ENCODE data around the gene KLF1. TPM values are rescaled to one million over a fixed set of nuclear protein-coding genes. Genes with fewer than 3 reads are reported as not detected.

KLF1 gene
- total and polyA plus RNA-seq, 2 of the 8 experiments (the other 6 are each of a cell fraction or from before 2014, with no cell fraction given): 0.84 to 0.91 TPM

DNA sequence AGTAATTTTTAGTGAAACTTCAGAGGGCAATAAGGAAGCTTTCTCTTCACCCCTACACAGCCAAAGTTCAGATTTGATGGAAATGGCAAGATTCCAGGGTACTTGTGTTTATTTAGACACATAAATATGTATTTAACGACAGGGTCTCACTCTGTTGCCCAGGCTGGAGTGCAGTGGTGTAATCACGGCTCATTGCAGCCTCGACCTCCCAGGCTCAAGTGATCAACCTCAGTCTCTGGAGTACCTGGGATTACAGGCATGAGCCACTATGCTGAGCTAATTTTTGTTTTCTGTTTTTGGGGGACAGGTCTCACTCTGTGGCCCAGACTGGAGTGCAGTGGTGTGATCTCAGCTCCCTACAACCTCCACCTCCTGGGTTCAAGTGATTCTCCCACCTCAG, 34.0 kb upstream of the KLF1 start:
- no peak overlapping the region for H3K18ac ChIP-seq (ENCODE audit: extremely low read depth, low read length)
- H3K27me3 ChIP-seq (replicated peaks in 1 of 4; ENCODE audit: control insufficient read depth in 3 of 4, extremely low read depth in 1 of 4, insufficient read depth in 3 of 4, low read length in 3 of 4): peaks cover 6 to 12% (median 11%) of the 10 kb centered on the region in 4 experiments
- no peak overlapping the region for H2BK20ac ChIP-seq (ENCODE audit: low read length)
- H2BK120ac ChIP-seq (replicated peaks; ENCODE audit: low read depth, low read length): no peak overlapping the region
- no peak overlapping the region for H3K56ac ChIP-seq (replicated peaks; ENCODE audit: insufficient read length, low read depth, low read length)
- POLR2A ChIA-PET (ENCODE audit: partially characterized antibody): interaction anchor here (0.7 to 13.9 kb wide), 15 partner anchors 8 to 48 kb away, joined by 3 to 180 read pairs (median 6); partner anchors contain the start of genes CALR, DNASE2, FARSA and GADD45GIP1
- CTCF ChIA-PET (ENCODE audit: partially characterized antibody): interaction anchor here (0.6 kb wide), 1 partner anchor 56 kb away, joined by 5 read pairs; no protein-coding TSS in a partner anchor
- H3K9ac ChIP-seq (replicated peaks in 1 of 4; ENCODE audit: extremely low read depth in 1 of 4, low read depth in 3 of 4, low read length in 3 of 4): no peak overlapping the region
- TF ChIP-seq GABPA (IDR thresholded peaks at IDR 0.05; ENCODE audit: borderline replicate concordance, insufficient read depth, low read length): no peak
- TF ChIP-seq JUND (IDR thresholded peaks at IDR 0.05; ENCODE audit: low read length): no peak
- no peak for TF ChIP-seq SIN3A (conservative IDR thresholded peaks at IDR 0.05 in 1 of 2, IDR thresholded peaks at IDR 0.05 in 1 of 2; ENCODE audit: low read depth in 1 of 2, low read length in 2 of 2)
- no peak overlapping the region for H3K27ac ChIP-seq (ENCODE audit: low read depth, low read length)
- H3K36me3 ChIP-seq (ENCODE audit: control insufficient read depth in 2 of 4, insufficient read depth in 4 of 4, low read length in 3 of 4): peaks cover 18 to 36% (median 28%) of the 10 kb centered on the region in 4 experiments; a peak in 7 of 8 replicates
- H3K79me1 ChIP-seq (ENCODE audit: low read depth, low read length): no peaks in the 10 kb centered on the region
- H2BK12ac ChIP-seq (ENCODE audit: low read depth, low read length): no peak overlapping the region
- 93% methylated on average over 3 of the region's 3 CpGs; no CpG with 5 or more reads in 1 of the 2 experiments for WGBS, 2 experiments (ENCODE audit: extremely low coverage in 1 of 2, insufficient coverage in 1 of 2, insufficient read length in 1 of 2, insufficient replicate concordance in 2 of 2, low coverage in 1 of 2, low lambda C conversion rate in 2 of 2, missing lambda C conversion rate in 1 of 2)
- H2BK5ac ChIP-seq (ENCODE audit: low read depth, low read length): no peak overlapping the region
- H4K8ac ChIP-seq (ENCODE audit: extremely low read depth, insufficient read depth, low read length): no peak overlapping the region
- H2BK15ac ChIP-seq (ENCODE audit: low read length): no peak overlapping the region
- no peak overlapping the region for H3K4ac ChIP-seq (replicated peaks; ENCODE audit: insufficient read length, low read depth, low read length)
- no peak for FAIRE-seq
- no peaks in the 10 kb centered on the region for H3K79me2 ChIP-seq (ENCODE audit: control insufficient read depth in 1 of 2, insufficient read depth in 2 of 2, low read length in 2 of 2)
- H4K91ac ChIP-seq (replicated peaks; ENCODE audit: insufficient read length, low read length): no peak overlapping the region
- H3K4me1 ChIP-seq (replicated peaks in 1 of 4; ENCODE audit: control insufficient read depth in 3 of 4, insufficient read depth in 4 of 4, low read length in 3 of 4): peaks cover 0 to 2% (median 0%) of the 10 kb centered on the region in 4 experiments; a peak in 1 of 7 replicates
- H3K23ac ChIP-seq (ENCODE audit: insufficient read length): no peak overlapping the region
- H4K20me1 ChIP-seq (replicated peaks in 1 of 2; ENCODE audit: control insufficient read depth in 1 of 2, insufficient read depth in 2 of 2, low read length in 2 of 2): peaks cover 0 to 3% of the 10 kb centered on the region in 2 experiments
- no peak overlapping the region for H4K5ac ChIP-seq (ENCODE audit: insufficient read length, low read depth, low read length)
- no peak overlapping the region for H3K14ac ChIP-seq (ENCODE audit: insufficient read length)
- no peak overlapping the region for H3K4me3 ChIP-seq (ENCODE audit: extremely low read depth in 1 of 4, insufficient read depth in 2 of 4, low read depth in 3 of 4, low read length in 4 of 4)
- H3K9me3 ChIP-seq (ENCODE audit: insufficient read depth in 2 of 2, low read depth in 1 of 2, low read length in 1 of 2): peaks cover 2 to 9% of the 10 kb centered on the region in 2 experiments; a peak in 1 of 4 replicates
- DNase-seq (ENCODE audit: low read depth in 1 of 2, low spot score in 2 of 2): no peak
- H3K23me2 ChIP-seq (ENCODE audit: low read depth, low read length): no peaks in the 10 kb centered on the region
- no peak overlapping the region for H2AK5ac ChIP-seq (ENCODE audit: low read depth, low read length)
- H3K4me2 ChIP-seq (ENCODE audit: insufficient read depth in 1 of 2, low read depth in 2 of 2, low read length in 2 of 2): no peak overlapping the region
- H2AFZ ChIP-seq (ENCODE audit: low read length): no peak overlapping the region

All from H1 (cell line).